SW 1271 (cell line): Measurements from ENCODE around the gene SELENOP.
"Not testable (repeated sequence)": the region's sequence is repeated elsewhere in the genome, so short reads cannot be mapped to it uniquely, and the experiment has no call there.

ENCODE experiments used
- DNase-seq, 2 experiments: peaks; one replicate each; lab custom pipeline; 2025; lab: John Stamatoyannopoulos, UW

Gene SELENOP

DNA sequence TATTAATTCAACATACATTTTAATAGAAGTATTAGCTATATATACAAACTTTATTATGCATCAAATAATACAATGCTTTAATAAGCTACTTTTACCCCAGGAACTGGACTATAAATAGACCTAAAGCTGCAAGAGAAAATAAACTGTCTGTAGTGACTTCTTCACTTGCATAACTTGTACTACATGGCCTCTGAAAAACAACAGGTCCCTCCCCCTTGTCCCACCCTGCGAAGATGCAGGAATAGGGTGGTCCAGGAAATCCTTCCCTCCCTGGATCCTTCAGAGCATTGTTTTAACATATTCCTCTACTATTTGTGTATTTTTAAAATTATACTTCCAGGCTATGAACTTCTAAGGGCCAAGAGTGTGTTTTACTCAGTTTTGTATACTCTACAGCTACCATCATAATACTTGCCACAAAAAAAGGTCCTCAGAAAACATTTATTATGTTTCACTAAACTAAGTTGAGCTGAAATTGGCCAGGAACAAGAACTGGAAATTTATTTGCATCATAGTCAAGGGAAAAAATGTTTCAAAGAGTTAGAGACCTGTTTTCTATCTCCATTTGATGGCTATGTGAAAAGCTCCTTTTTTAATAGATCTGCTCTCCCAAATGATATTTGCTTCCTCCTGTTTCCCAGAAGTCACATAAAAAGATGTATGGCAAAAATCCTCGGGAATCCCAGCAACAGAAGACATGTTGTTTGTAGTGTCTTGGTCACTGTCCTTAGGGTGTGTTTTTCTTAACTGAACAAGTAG is 15.2 kb upstream of the SELENOP start:
- DNase-seq = no peak

DNA sequence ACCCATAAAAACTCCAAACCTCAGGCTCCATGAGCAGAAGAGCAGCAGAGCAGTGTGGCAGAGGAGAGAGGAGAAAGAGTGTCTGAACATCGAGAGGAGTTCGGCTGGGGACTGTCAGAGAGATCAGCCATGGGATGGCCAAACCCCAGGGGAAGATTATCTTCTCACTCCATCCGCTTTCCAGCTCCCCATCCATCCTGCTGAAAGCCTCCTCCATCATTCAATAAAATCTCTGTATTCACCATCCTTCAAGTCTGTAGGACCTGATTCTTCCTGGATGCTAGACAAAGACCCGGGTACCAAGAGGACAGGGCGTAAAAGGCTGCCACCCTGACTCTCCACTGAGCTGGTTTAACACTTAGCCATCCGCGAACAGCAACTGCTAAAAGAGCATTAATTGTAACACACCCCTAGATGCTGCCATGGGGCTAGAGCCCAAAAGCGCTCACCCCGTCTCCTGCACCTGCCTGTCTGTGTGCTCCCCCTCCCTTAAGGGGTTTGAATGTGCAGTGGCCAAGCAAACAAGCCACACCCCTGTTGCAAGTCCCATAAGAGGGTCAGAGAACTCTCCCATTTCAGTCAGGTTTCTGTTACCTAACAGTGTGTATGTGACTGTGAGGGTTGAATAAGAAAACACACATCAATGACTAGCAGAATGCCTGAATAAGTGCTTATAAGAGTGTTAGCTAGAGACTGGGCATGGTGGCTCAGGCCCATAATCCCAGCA is 13.9 kb upstream of the SELENOP start:
- DNase-seq = no peak

DNA sequence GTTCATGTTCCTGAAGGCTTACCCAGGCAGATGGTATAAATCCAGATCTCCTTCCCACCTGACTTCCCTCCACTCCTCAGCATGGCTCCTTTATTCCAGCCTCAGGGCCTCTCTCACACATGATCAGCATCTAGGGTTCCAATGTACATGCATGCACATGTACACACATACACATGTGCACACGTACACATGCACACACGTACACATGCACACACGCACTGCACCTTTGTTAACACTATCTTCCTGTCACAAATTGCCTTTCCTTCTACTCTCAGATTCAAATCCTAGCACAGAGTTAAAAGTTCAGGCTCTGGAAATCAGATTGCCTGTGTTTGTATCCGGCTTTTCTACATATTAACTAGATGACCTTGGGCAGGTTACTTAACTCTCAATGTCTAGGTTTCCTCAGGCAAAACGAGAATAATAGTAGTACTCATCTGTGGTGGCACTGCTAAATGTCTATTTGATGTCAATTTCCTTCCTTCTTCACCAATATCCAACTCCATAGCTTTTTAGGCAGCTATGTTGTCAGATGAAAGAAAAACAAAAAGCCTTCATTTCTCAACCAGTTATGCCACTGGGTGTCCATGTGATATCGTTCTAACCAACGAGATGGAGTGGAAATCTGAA is 12.8 kb upstream of the SELENOP start:
- no peak for DNase-seq

DNA sequence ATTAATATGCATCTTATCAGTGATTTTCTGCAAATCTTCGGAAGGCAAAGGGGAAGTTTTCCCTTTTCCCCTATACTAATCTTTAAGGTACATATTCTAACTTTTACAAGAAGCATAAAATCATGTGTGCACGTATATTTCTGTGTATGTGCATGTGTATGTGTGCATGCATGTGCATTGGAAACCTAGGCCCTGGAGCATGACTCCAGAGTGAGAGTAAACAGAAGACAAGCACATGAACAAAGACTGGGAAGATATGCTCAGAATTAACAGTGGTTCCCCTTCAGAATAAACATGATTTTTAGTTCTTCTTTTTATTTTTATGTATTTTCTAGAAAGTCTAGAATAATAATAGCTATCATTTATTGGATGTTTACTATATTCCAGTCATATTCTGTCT is 10.9 kb upstream of the SELENOP start:
- DNase-seq = no peak

DNA sequence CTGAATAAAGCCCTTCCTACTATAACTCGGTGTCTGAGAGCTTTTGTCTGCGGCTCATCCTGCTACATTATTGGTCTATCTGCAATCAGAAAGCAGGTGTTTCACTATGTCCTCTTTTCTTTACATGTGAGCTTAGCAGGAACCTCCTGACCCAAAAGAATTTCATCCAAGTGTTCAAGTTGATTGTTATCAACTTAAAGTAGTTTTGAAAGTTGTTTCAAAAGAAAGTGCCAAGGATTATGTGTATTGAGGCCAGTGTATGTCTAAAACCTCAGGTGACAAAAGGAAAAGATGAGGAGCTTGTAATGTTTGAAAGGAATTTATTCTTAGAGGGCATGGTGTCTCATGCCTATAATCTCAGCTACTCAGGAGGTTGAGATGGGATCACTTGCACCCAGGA is 8.1 kb upstream of the SELENOP start:
- no peak for DNase-seq

DNA sequence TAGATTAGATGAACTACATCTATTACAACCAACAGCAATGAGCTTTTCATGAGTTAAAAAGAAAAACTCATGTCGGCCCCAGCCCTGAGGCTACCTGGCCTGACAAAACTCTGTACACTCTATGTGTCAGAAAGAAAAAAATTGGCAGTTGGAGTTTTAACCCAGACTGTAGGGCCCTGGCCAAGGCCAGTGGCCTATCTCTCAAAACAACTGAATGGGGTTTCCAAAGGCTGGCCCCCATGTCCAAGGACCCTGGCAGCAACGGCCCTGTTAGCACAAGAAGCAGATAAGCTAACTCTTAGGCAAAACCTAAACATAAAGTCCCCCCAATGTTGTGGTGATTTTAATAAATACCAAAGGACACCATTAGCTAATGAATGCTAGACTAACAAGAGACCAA is 4.9 kb upstream of the SELENOP start:
- DNase-seq = not testable (repeated sequence)

DNA sequence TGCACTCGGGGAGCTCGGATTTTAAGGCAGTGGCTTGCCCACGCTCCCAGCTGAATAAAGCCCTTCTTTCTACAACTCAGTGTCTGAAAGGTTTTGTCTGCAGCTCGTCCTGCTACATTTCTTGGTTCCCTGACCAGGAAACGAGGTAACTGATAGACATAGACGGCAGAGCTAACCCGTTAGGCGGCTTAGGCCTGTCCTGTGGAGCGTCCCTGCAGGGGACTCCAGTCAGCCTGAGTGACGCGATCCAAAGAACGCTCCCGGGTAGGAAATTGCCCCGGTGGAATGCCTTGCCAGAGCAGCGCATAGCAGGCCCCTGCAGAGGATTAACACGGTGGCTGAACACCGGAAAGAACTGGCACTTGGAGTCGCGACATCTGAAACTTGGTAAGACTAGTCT is 1.8 kb upstream of the SELENOP start:
- no peak for DNase-seq

DNA sequence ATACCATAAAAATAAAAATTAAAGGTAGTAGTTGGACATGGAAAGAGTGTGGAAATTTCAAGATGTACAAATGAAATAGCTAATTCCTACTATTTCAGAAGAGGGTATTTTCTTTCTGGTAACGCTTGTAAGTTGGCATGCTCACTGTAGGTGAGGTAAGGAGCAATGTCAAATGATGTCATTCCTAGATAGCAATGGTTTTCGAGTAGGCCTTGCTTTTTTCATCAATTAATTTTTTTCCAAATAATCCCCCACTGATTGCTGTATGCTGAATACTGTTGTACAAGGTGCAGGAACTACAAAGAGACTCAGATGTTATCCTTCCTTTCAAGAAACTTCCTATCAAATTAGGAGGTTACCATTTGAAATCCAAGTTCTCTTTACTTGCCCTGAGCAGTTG is 928 bp upstream of the SELENOP start:
- DNase-seq = no peak

DNA sequence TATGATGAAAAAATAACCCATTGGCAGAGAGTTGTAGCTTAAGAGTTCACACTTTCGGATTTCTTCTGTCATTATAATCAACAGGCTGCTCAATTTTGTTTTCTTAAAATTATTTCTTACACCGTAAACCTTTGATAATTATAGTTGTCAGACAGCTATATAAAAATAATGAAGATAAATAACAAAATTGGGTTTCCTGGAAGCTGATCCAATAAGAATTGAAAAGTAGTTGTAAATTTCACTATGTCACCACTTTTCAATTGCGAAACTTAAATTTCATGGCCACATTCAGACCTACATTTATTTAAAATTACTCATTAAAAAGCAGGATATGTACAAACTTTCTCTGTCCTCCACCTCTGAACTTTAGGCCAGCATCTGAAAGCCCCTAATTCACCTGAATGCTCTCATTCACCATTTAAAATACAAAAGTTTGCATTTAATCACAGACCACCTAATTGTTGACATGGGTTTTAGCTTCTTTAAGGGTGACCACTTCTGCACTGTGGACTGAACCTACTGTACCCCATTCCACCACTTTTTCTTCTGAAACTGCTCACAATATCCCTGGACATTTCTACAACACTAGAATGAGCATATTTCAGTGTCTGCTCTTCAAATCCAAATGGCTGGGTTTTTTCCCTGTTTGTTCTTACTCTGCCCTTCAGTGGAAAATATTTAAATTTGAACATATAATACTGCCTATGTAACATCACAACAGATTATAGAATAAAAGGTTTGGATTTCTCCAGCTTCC is 680 bp downstream of the SELENOP start:
- no peak for DNase-seq

DNA sequence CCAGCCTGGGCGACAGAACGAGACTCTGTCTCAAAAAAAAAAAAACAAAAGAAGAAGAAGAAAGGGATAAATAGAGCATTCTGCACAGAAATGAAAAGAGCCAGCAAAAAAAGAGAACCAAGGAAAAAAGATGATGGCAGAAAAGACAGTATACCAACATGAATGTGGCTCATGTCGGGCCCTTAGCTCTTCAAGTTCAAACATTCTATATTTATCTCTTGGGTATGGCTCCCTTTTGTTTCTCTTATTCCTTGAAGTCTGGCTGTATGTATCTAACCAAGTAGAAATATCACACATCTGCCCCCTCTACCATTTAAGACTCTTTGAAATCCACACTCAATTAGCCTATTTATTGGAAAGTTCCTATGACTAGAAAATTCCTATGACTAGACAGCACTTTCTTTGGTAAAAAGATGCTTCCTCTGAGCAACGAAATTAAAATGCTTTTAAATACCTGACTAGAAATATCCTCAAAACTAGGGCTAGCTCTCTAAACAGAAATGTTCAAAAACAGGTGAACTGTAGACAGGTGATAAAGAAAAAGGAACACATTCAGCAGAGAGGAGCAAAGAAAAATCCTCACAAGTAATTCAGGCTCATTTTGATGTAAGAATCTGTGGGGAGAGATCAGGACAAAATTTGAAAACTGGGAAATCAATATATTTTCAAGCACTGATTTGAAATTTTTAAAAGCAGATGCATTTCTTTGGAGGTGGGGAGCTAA is 2.6 kb downstream of the SELENOP start:
- DNase-seq = no peak

DNA sequence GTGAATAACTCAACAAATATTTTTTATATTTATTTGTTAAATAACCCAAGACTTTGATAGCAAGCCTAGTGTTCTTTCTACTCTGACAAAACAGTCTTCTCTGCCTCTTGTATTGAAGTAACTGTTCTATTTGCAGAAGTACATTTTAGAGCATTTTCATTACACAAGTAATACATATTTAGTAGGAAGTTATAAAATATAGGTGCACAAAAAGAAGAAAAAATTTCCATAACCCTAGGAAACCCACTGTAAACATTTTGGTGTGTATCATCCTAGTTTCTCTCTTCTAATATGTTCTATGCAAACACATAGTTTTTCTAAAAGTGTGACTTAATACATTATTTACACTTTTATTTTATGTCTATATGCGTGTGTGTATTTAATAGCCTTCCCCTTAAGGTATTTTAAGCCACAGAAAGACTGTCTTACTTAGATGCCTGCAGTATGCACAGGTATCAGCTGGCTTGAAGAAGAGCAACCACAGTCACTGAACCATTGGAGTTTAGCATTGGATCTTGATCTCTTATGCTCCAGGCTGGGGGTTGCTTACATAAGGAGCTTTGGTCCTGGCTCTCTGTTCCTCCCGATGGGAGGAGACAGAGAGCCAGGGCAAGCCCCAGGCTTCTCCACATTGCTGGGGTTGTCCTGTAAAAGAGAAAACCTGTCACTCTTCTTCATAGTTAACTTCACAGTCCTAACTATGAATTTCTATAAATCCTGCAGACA is 3.8 kb downstream of the SELENOP start:
- no peak for DNase-seq

DNA sequence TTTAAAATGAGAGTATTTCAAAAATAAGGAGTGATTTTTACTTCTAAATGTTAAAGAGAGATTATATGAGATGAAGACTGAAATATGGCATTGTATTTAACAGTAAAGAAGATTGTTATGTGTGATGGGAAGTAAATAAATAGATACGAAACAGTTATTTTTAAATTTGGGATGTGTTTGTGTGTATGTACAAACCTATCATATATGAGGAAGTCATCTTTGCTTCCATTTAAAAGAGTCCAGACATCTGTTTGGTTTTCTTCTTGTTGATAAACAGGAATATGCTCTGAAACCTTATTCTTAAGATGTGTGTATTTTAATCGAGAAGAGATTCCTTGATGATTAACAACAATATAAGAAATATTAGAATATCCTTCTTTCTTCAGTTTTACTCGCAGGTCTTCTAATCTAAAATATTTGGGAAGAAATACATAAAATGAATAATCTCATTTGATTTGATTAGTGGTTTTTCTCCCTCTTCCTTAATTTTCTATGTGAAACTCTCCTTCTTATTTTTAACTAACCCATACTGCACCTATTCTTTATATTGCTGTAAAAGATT is 4.9 kb downstream of the SELENOP start:
- DNase-seq = no peak

DNA sequence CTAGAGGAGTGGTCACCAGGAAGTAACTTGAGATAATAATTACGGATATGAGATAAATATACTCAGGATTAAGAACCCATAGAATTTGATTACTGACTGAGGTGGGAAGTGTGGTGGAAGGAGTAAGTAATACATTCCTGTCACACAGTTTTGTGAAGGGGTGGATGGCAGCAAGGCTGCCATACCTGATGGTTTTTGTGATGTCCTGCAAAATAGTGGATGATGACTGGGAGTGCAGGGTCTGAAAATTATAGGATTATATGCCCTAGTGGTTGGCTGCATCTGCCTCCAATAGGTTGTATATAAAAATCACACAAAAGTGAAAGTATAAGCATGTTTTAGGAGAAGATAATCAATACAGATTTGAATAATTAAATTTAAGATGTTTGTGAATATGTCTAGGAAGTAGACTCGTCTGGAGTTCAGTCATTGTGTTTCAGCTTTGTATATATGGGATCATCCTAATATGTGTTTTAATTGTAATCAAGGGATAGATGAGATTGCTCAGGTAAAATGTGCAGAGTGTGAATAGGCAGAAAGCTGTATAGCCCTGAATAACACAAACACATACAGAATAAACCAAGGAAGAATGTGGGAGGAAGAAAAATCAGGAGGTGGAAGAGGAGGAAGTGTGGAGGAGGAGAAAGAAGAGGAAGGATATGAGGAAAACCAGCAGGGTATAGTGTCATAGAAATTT is 5.5 kb downstream of the SELENOP start:
- DNase-seq = no peak

DNA sequence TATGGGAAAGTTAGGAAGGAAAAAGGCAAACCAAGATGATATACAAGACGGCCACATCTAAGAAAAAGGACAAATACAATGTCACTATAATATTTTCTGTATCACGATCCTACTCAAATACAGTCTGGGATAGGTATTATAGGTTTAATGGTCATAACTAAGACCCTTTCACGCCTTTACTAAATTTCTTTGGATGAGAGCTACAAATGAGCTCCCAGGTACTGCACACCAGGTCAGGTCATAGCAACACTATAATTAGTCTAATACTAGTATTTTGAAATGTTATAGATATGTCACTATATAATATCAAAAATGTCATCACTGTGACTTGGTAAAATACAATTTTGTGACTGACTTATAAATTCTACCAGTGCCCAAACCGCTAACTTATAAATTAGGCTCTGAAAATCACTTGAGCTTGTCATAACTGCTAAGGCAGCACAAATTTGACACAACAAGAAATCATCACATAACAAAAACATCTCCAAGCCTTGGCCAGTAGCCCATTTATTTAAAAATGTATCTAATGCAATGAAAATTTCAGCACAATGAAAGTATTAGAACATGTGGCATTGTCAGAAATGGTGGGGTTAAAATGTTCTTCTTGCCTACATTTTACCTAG is 6.9 kb downstream of the SELENOP start:
- no peak for DNase-seq

DNA sequence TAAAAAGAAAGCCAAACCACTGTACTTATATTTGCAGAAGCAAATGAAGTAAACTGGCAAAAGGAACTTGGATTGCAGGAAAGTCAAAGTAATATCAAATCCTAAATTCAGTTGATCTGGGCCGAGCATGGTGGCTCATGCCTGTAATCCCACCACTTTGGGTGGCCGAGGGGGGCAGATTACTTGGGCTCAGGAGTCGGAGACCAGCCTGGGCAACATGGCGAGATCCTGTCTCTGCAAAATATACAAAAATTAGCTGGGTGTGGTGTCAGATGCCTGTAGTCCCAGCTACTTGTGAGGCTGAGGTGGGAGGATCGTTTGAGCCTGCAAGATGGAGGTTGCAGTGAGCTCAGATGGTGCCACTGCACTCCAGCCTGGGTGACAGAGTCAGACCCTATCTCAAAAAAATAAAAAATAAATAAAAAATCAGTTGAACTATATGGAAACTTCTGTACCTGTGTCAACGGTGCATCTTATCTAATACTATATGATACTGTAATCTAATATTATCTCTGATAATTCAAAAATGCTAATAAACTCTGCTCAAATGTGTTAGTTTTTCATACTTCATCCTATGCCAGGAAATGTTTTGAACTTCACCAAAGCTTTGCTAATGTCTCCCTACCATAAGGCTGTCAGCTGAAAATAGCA is 10.1 kb downstream of the SELENOP start:
- no peak for DNase-seq

DNA sequence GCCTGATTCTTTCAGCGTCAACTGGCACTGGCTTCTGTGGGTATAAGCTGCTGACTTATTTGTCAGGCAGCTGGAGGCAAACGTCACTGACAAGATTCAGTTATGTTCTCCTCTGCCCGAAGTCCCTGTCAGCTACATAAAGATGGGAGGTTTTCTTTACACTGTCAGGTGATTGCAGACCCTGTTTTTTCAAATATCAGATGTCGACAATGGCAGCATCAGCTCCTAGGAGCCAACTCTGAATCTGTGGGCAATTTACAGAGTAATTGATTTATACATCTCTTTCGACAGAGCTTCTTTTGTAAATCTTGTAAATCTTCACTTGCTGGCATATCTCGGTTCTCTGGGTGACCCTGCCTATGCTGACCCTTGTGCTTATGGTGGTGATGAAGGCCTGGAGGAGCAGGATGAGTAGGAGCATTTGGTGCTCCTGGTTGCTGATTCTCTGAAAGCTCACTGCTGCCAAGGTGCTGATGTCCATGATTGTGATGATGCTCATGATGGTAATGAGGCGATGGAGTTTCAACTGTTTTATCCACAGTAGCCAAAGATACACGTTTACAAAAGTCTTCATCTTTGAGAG is 10.9 kb downstream of the SELENOP start:
- no peak for DNase-seq

DNA sequence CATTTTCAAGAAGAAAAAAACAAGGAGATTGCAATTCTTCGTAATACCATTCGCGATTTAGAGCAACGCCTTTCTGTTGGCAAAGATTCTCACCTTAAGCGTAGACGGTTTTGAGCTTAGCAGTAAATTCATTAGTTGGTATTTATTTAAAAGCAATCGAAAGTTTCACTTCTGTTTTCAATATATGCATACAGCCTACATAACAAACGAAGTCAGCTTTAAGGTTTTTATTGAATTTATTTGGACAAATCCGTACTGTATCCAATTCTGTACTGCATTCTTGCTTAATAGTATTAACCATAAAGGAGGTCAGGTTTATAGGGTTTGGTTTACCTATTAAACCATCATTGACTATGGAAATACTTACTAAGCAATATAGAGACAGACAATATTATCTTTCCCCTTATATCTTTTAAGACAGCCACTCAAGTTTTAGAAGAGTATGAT is 12.0 kb downstream of the SELENOP start:
- DNase-seq = no peak

DNA sequence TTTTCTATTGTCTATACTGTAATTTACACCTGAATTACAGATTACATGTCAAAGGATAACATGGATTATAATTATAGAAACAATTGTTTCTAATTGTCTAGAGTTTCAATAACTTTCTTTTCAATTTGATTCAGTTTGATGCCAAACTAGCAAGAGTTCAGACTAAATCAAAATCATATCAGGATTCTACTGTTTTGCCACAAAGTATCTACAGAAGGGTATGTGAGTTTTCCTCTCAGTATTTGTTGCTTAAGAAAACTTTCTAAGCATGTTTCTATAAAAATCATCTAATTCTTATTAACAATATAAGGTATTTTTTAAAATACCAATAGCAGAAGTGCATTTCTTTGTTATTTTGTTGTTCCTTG is 12.5 kb downstream of the SELENOP start:
- DNase-seq = no peak
